Mesothelial cell of epicardium (in vitro differentiated cells): Measurements from ENCODE around the gene FUCA1. TPM values are rescaled to one million over a fixed set of nuclear protein-coding genes. Genes with fewer than 3 reads are reported as not detected.

Source experiments
- DNase-seq, 2 experiments: peaks; one replicate each; pipeline ENCODE4 v3.0.0; 2021; ENCODE audit warnings: low spot score in 2 of 2; ENCODE audit not compliant: unreplicated experiment in 2 of 2
- H3K27ac Mint-ChIP-seq: 2 replicates; pipeline ENCODE4 v1.8.0; 2021; ENCODE audit warnings: mixed read lengths
- H3K27me3 Mint-ChIP-seq: 2 replicates; pipeline ENCODE4 v1.8.0; 2021; ENCODE audit warnings: low read depth, mixed read lengths
- H3K36me3 Mint-ChIP-seq: 2 replicates; pipeline ENCODE4 v1.8.0; 2021; ENCODE audit warnings: mixed read lengths
- H3K4me1 Mint-ChIP-seq: 2 replicates; pipeline ENCODE4 v1.8.0; 2021; ENCODE audit warnings: mixed read lengths
- H3K4me3 Mint-ChIP-seq: 2 replicates; pipeline ENCODE4 v1.8.0; 2021; ENCODE audit warnings: mild to moderate bottlenecking, moderate library complexity, mixed read lengths
- H3K9me3 Mint-ChIP-seq: 2 replicates; pipeline ENCODE4 v1.8.0; 2021; ENCODE audit warnings: mixed read lengths
- CTCF ChIP-seq: fragments of 200-600 bp; sonication (generic); IDR thresholded peaks from one replicate; pipeline ENCODE4 v1.5.0; 2021; ENCODE audit warnings: antibody characterized with exemption; ENCODE audit not compliant: unreplicated experiment
- total RNA-seq: library from RNA; stranded (reverse); gene quantifications from 3 replicates; pipeline ENCODE4 v1.2.1, GENCODE V29; 2021

FUCA1 gene
- total RNA-seq, 1 donor from 2014 or later, result 21.3 TPM

GRCh38 chr1:23885222-23885621, 17.1 kb upstream of the FUCA1 start:
- DNase-seq, result no peak
- Mint-ChIP-seq H3K9me3 (no peaks in the 10 kb centered on the region), H3K36me3 (no peaks in the 10 kb centered on the region), H3K4me3 (no peak overlapping the region), H3K27ac (no peak overlapping the region), H3K27me3 (peaks cover 2% of the 10 kb centered on the region), H3K4me1 (no peaks in the 10 kb centered on the region)
- no peak for TF ChIP-seq CTCF

- H3K4me1 Mint-ChIP-seq, result no peaks in the 10 kb centered on the region
- TF ChIP-seq CTCF, result no peak
- H3K36me3 Mint-ChIP-seq, result peaks cover 5% of the 10 kb centered on the region
- no peak overlapping the region for H3K4me3 Mint-ChIP-seq
- H3K27ac Mint-ChIP-seq, result no peak overlapping the region
- H3K27me3 Mint-ChIP-seq, result peaks cover 2% of the 10 kb centered on the region
- no peak for DNase-seq
- peaks cover 12% of the 10 kb centered on the region for H3K9me3 Mint-ChIP-seq
These were observed 14.7 kb upstream of the FUCA1 start for GRCh38 chr1:23882746-23883145.

GRCh38 chr1:23879809-23880208, 11.7 kb upstream of the FUCA1 start:
- Mint-ChIP-seq H3K4me3 (no peak overlapping the region), H3K27ac (no peak overlapping the region), H3K27me3 (no peaks in the 10 kb centered on the region), H3K36me3 (peaks cover 7% of the 10 kb centered on the region), H3K4me1 (no peaks in the 10 kb centered on the region), H3K9me3 (peaks cover 23% of the 10 kb centered on the region)
- TF ChIP-seq CTCF, result no peak
- DNase-seq, result no peak

- peaks cover 3% of the 10 kb centered on the region for H3K27me3 Mint-ChIP-seq
- H3K27ac Mint-ChIP-seq, result no peak overlapping the region
- peaks cover 7% of the 10 kb centered on the region for H3K36me3 Mint-ChIP-seq
- H3K4me1 Mint-ChIP-seq, result no peaks in the 10 kb centered on the region
- H3K9me3 Mint-ChIP-seq, result peaks cover 23% of the 10 kb centered on the region
- no peak for TF ChIP-seq CTCF
- H3K4me3 Mint-ChIP-seq, result no peak overlapping the region
- no peak for DNase-seq
These were observed 10.6 kb upstream of the FUCA1 start for GRCh38 chr1:23878668-23879067.

GRCh38 chr1:23875382-23875781, 7.3 kb upstream of the FUCA1 start:
- peaks cover 7% of the 10 kb centered on the region for H3K36me3 Mint-ChIP-seq
- H3K4me1 Mint-ChIP-seq, result no peaks in the 10 kb centered on the region
- TF ChIP-seq CTCF, result no peak
- no peak overlapping the region for H3K4me3 Mint-ChIP-seq
- peaks cover 5% of the 10 kb centered on the region for H3K27me3 Mint-ChIP-seq
- H3K27ac Mint-ChIP-seq, result no peak overlapping the region
- no peak for DNase-seq
- H3K9me3 Mint-ChIP-seq, result peaks cover 23% of the 10 kb centered on the region

DNA sequence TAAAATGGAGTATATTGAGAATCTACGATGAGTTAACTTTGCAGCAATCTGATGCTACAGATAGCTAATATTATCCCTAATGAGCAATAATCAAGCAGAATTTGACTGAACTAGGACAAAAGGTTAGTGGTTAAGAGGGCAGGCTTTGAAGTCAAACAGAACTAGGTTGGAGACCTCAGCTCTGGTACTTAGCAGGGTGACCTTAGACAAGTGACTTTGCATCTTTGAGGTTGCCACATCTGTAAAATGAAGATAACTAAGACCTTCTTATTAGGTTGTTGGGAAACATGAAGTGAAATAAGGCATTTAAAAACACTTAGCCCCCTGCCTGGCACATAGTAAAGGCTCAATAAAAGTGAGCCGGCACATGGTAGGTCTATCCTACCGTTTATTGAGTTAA, 4.3 kb upstream of the FUCA1 start:
- no peak for TF ChIP-seq CTCF
- Mint-ChIP-seq H3K27ac (no peak overlapping the region), H3K4me1 (peaks cover 4% of the 10 kb centered on the region), H3K36me3 (peaks cover 2% of the 10 kb centered on the region), H3K9me3 (peaks cover 9% of the 10 kb centered on the region), H3K4me3 (no peak overlapping the region), H3K27me3 (peaks cover 18% of the 10 kb centered on the region)
- DNase-seq, result no peak
